Ascending aorta (tissue), 2 donors: ENCODE measurements around the gene ELAVL1. TPM values are rescaled to one million over a fixed set of nuclear protein-coding genes. Genes with fewer than 3 reads are reported as not detected.

ENCODE experiments used
- DNase-seq, 2 donors: peaks; one replicate each; pipeline ENCODE4 v3.0.0-alpha.2; 2019; ENCODE audit warnings: low spot score in 2 of 2
- H3K27ac ChIP-seq, 2 donors: fragments of 200-600 bp; sonication (generic); one replicate each; pipeline ENCODE4 v1.5.1; 2016 to 2017; ENCODE audit warnings: mild to moderate bottlenecking in 1 of 2
- H3K27me3 ChIP-seq: fragments of 200-600 bp; sonication (generic); one replicate; pipeline ENCODE4 v1.5.1; 2017
- H3K36me3 ChIP-seq, 2 donors: fragments of 200-600 bp; sonication (generic); one replicate each; pipeline ENCODE4 v1.5.1; 2016
- H3K4me1 ChIP-seq, 2 donors: fragments of 200-600 bp; sonication (generic); one replicate each; pipeline ENCODE4 v1.5.1; 2016 to 2017; ENCODE audit warnings: mild to moderate bottlenecking in 1 of 2
- H3K4me3 ChIP-seq, 2 donors: fragments of 200-600 bp; sonication (generic); one replicate each; pipeline ENCODE4 v1.5.1; 2016 to 2017; ENCODE audit warnings: mild to moderate bottlenecking in 1 of 2
- H3K9me3 ChIP-seq, 2 donors: fragments of 200-600 bp; sonication (generic); one replicate each; pipeline ENCODE4 v1.5.1; 2016
- CTCF ChIP-seq, 3 experiments: fragments of 200-600 bp in 2 of 3; fragments of 450-650 bp in 1 of 3; sonication (generic) in 2 of 3; IDR thresholded peaks; one replicate each; pipeline ENCODE4 v1.5.1; 2016 to 2019; ENCODE audit warnings: antibody characterized with exemption in 3 of 3, mild to moderate bottlenecking in 1 of 3, moderate library complexity in 1 of 3
- intact Hi-C: fragments of 100-400 bp; cut with DNase I; formaldehyde crosslinking; loops from one replicate; pipeline ENCODE4 v1.15.1; 2023
- total RNA-seq: library from RNA; depleted of rRNA; stranded (reverse); fragments of >200 nt; gene quantifications from one replicate; pipeline ENCODE4 v1.1.0, GENCODE V29; 2016

ELAVL1 gene
- total RNA-seq, 1 donor from 2014 or later = 19.9 TPM

DNA sequence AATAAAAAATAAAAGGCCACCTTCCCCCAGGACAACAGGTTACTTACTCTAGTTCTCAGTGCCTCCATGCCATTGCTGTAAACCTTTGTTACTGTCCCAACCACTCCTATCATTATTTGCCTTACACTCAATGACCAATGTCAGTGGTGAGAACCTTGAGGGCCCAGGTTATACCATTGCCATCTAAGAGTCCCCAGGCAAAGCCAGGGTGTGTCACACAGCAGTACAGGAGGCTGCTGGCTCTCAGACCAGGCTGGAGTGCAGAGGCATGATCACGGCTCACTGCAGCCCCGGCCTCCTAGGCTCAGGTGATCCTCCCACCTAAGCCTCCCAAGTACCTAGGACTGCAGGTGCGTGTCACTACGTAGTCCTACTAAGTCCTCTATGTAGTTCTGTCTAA is 6.1 kb downstream of the ELAVL1 start:
- H3K4me1 ChIP-seq = peaks cover 0 to 23% of the 10 kb centered on the region in 2 donors
- no peaks in the 10 kb centered on the region for H3K27me3 ChIP-seq
- H3K36me3 ChIP-seq = no peaks in the 10 kb centered on the region
- no peak for TF ChIP-seq CTCF (IDR thresholded peaks at IDR 0.05)
- intact Hi-C loops = no loop called here
- no peak for DNase-seq
- H3K27ac ChIP-seq = no peak overlapping the region
- no peaks in the 10 kb centered on the region for H3K9me3 ChIP-seq
- H3K4me3 ChIP-seq = no peak overlapping the region

DNA sequence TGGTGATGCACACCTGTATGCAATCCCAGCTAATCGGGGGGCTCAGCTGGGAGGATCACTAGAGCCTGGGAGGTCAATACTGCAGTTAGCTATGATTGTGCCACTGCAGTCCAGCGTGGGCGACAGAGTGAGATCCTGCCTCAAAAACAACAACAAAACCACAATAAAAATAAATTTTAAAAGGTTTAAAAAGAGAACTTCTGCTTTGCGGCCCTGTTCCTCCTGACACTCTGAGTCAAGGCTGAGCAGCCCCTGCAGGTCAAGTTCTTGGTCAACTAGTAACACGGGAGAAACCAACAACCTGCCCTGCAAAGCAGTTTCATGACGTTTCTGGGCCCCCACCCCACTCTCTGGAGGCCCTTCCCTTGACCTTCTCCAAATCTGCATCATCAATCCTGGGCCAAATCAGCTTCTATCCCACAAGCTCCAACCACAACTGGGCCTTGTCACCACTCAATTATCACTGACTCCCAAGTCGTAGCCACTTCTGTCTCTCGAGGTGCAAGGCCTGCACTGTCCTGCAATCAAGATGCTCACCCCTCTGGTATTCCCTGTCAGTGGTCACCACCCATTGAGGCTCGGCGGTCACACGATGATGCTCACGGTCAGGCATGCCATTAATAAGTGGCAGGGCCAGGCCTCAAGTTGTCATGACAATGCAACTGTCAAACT is 7.5 kb downstream of the ELAVL1 start:
- Histone ChIP-seq H3K36me3 (no peaks in the 10 kb centered on the region), H3K4me1 (peaks cover 0 to 14% of the 10 kb centered on the region in 2 donors), H3K9me3 (no peaks in the 10 kb centered on the region), H3K4me3 (no peak overlapping the region), H3K27ac (no peak overlapping the region), H3K27me3 (no peaks in the 10 kb centered on the region)
- TF ChIP-seq CTCF (IDR thresholded peaks at IDR 0.05) = no peak
- intact Hi-C loops = no loop called here
- DNase-seq = no peak

GRCh38 chr19:7996883-7997282 is 8.6 kb downstream of the ELAVL1 start:
- H3K9me3 ChIP-seq = no peaks in the 10 kb centered on the region
- TF ChIP-seq CTCF (IDR thresholded peaks at IDR 0.05) = no peak
- peaks cover 0 to 2% of the 10 kb centered on the region in 2 donors for H3K36me3 ChIP-seq
- H3K27ac ChIP-seq = no peak overlapping the region
- no peak overlapping the region for H3K4me3 ChIP-seq
- H3K4me1 ChIP-seq = peaks cover 0 to 7% of the 10 kb centered on the region in 2 donors
- intact Hi-C loops = no loop called here
- no peak for DNase-seq
- no peaks in the 10 kb centered on the region for H3K27me3 ChIP-seq

DNA sequence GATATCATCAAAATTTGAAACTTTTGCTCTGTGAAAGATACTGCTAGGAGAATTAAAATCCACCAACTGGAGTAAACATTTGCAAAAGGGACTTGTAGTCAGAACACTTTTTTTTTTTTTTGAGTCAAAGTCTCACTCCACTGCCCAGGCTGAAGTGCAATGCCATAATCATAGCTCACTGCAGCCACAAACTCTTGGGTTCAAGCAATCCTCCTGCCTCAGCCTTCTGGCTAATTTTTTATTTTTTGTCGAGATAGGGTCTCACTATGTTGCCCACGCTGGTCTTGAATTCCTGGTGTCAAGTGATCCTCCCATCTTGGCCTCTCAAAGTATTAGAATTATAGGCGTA is 9.7 kb downstream of the ELAVL1 start:
- peaks cover 8 to 13% of the 10 kb centered on the region in 2 donors for H3K36me3 ChIP-seq
- no peak for TF ChIP-seq CTCF (IDR thresholded peaks at IDR 0.05)
- no peaks in the 10 kb centered on the region for H3K27me3 ChIP-seq
- DNase-seq = no peak
- H3K9me3 ChIP-seq = no peaks in the 10 kb centered on the region
- intact Hi-C loops = no loop called here
- no peak overlapping the region for H3K4me3 ChIP-seq
- no peaks in the 10 kb centered on the region for H3K4me1 ChIP-seq
- no peak overlapping the region for H3K27ac ChIP-seq

GRCh38 chr19:7994928-7995809 is 10.3 kb downstream of the ELAVL1 start:
- TF ChIP-seq CTCF (IDR thresholded peaks at IDR 0.05) = no peak
- Histone ChIP-seq H3K36me3 (peaks cover 14 to 19% of the 10 kb centered on the region in 2 donors), H3K9me3 (no peaks in the 10 kb centered on the region), H3K27ac (no peak overlapping the region), H3K27me3 (no peaks in the 10 kb centered on the region), H3K4me3 (no peak overlapping the region), H3K4me1 (no peaks in the 10 kb centered on the region)
- no peak for DNase-seq
- intact Hi-C loops = no loop called here
